Uterine smooth muscle cell (primary cell): Measurements from ENCODE around the gene HMGCLL1. TPM values are rescaled to one million over a fixed set of nuclear protein-coding genes. Genes with fewer than 3 reads are reported as not detected.

Experiments used
- total RNA-seq: library from RNA; depleted of rRNA; stranded (reverse); fragments of >200 nt; gene quantifications from 2 replicates; pipeline ENCODE4 v1.2.3, GENCODE V29; 2014

Gene HMGCLL1
- 0.11 TPM in 1 of 2 replicates, not detected in the other for total RNA-seq

DNA sequence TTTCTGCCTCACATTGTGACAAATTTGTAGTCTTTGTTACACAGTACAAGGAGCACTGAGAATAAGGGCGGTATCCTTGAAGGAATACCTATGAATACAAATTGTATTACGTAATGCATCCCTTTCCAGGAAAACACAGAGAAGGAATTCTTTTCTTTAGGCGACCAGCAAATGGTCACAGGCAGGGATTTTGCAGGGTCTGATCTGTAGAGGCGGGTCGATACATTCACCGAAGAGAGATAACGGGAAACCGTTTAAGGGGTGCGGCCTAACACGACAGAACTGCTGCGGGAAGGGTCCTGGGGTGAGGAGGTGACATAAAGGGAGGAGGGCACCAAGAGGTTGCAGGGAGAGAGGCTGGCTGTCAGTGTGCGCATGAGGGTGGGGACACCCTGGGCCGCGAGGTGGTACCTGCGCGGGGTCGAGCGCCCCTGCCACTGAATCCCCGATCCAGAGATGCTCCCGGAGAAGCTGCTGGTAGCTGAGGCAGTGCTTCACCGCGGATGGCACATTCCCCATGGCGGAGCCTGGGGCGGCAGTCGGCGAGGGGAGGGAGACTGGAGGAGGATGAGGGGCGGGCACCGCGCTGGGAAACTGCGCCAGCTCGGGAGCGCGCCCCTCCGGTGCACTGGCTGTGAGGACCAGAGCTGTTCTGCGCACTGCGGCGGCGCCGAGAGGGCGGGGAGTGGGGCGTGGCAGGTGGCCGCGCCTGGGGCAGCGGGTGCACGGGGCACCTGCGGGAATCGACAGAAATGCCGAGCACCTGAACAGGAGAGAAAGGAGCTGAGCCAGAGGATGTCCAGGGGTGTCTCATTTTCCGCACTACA lies at the start of gene HMGCLL1:
Gene HMGCLL1, minus strand, starts transcription at position 656 of the 827 bp plus-strand sequence. Its CDS starts 137 bp downstream, at position 519.

